ENCODE results near the gene TAGLN2.
A peak's percentile ranks its signal among the peaks of the same experiment; 100 is the strongest.

The TAGLN2 gene

GRCh38 chr1:159930216-159930615, 4.9 kb upstream of the TAGLN2 start:
- no peak overlapping the region for H3K4me2 ChIP-seq
- no peak overlapping the region for H3K27ac ChIP-seq
- peaks cover 62% of the 10 kb centered on the region for H3K36me3 ChIP-seq
- no peaks in the 10 kb centered on the region for H3K9me3 ChIP-seq
- H3K4me3 ChIP-seq, result no peak overlapping the region
- no peaks in the 10 kb centered on the region for H4K20me1 ChIP-seq
- no peak for TF ChIP-seq Cebpa-rat (IDR thresholded peaks at IDR 0.05)
- H3K27me3 ChIP-seq, result no peaks in the 10 kb centered on the region
- peaks cover 39% of the 10 kb centered on the region for H3K4me1 ChIP-seq
- no peak overlapping the region for H3K9ac ChIP-seq

- Histone ChIP-seq H3K4me1 (peaks cover 31% of the 10 kb centered on the region), H3K9ac (no peak overlapping the region), H3K4me2 (no peak overlapping the region), H3K27ac (no peak overlapping the region), H3K27me3 (no peaks in the 10 kb centered on the region), H3K36me3 (peaks cover 54% of the 10 kb centered on the region), H4K20me1 (0 out of 2 replicates have a peak, but pooled peaks cover under 1% of the 10 kb centered on the region), H3K9me3 (no peaks in the 10 kb centered on the region), H3K4me3 (no peak overlapping the region)
- no peak for TF ChIP-seq Cebpa-rat (IDR thresholded peaks at IDR 0.05)
Measured at GRCh38 chr1:159929155-159930051, 4.1 kb upstream of the TAGLN2 start.

GRCh38 chr1:159928491-159929050, 3.3 kb upstream of the TAGLN2 start:
- Histone ChIP-seq H3K4me3 (no peak overlapping the region), H4K20me1 (peaks cover 8% of the 10 kb centered on the region), H3K4me1 (peaks cover 28% of the 10 kb centered on the region), H3K4me2 (no peak overlapping the region), H3K36me3 (peaks cover 52% of the 10 kb centered on the region), H3K27ac (no peak overlapping the region), H3K27me3 (no peaks in the 10 kb centered on the region), H3K9me3 (no peaks in the 10 kb centered on the region), H3K9ac (no peak overlapping the region)
- no peak for TF ChIP-seq Cebpa-rat (IDR thresholded peaks at IDR 0.05)

GRCh38 chr1:159927849-159928431, 2.6 kb upstream of the TAGLN2 start:
- Histone ChIP-seq H4K20me1 (peaks cover 15% of the 10 kb centered on the region), H3K9me3 (no peaks in the 10 kb centered on the region), H3K4me3 (no peak overlapping the region), H3K9ac (no peak overlapping the region), H3K36me3 (peaks cover 52% of the 10 kb centered on the region), H3K4me2 (no peak overlapping the region), H3K4me1 (peaks cover 28% of the 10 kb centered on the region), H3K27me3 (no peaks in the 10 kb centered on the region), H3K27ac (no peak overlapping the region)
- TF ChIP-seq Cebpa-rat (IDR thresholded peaks at IDR 0.05), result no peak

GRCh38 chr1:159927211-159927848, 2.0 kb upstream of the TAGLN2 start:
- peaks cover 53% of the 10 kb centered on the region for H3K36me3 ChIP-seq
- no peaks in the 10 kb centered on the region for H3K27me3 ChIP-seq
- TF ChIP-seq Cebpa-rat (IDR thresholded peaks at IDR 0.05), result no peak
- no peak overlapping the region for H3K9ac ChIP-seq
- no peak overlapping the region for H3K4me3 ChIP-seq
- peaks cover 28% of the 10 kb centered on the region for H3K4me1 ChIP-seq
- H3K27ac ChIP-seq, result no peak overlapping the region
- H3K4me2 ChIP-seq, result no peak overlapping the region
- no peaks in the 10 kb centered on the region for H3K9me3 ChIP-seq
- H4K20me1 ChIP-seq, result peaks cover 21% of the 10 kb centered on the region

- Histone ChIP-seq H3K4me3 (peak overlapping the region; percentile 96), H3K27ac (peak overlapping the region; percentile 40), H3K9ac (peak overlapping the region; percentile 96), H3K9me3 (no peaks in the 10 kb centered on the region), H3K4me2 (peak overlapping the region; percentile 88), H3K4me1 (peaks cover 44% of the 10 kb centered on the region), H3K27me3 (no peaks in the 10 kb centered on the region), H3K36me3 (peaks cover 56% of the 10 kb centered on the region), H4K20me1 (peaks cover 37% of the 10 kb centered on the region)
- no peak for TF ChIP-seq Cebpa-rat (IDR thresholded peaks at IDR 0.05)
Measured at GRCh38 chr1:159925719-159926078, 392 bp upstream of the TAGLN2 start.

GRCh38 chr1:159924025-159924790, 1.1 kb downstream of the TAGLN2 start:
- Histone ChIP-seq H3K4me2 (peak overlapping the region; percentile 88), H3K27me3 (no peaks in the 10 kb centered on the region), H3K4me1 (peaks cover 59% of the 10 kb centered on the region), H3K9me3 (no peaks in the 10 kb centered on the region), H3K9ac (peak overlapping the region; percentile 96), H4K20me1 (peaks cover 52% of the 10 kb centered on the region), H3K27ac (peak overlapping the region; percentile 96), H3K36me3 (peaks cover 57% of the 10 kb centered on the region), H3K4me3 (peak overlapping the region; percentile 96)
- TF ChIP-seq Cebpa-rat (IDR thresholded peaks at IDR 0.05), result no peak

GRCh38 chr1:159923203-159924024, 1.9 kb downstream of the TAGLN2 start:
- Histone ChIP-seq H3K27me3 (no peaks in the 10 kb centered on the region), H3K4me3 (peak overlapping the region; percentile 96), H3K9ac (peak overlapping the region; percentile 96), H3K27ac (peak overlapping the region; percentile 96), H4K20me1 (peaks cover 60% of the 10 kb centered on the region), H3K9me3 (no peaks in the 10 kb centered on the region), H3K4me2 (peak overlapping the region; percentile 88), H3K36me3 (peaks cover 57% of the 10 kb centered on the region), H3K4me1 (peaks cover 67% of the 10 kb centered on the region)
- TF ChIP-seq Cebpa-rat (IDR thresholded peaks at IDR 0.05), result no peak

All from BLaER1 (cell line).